ENCODE measurements around the gene MGAT5B.

- TF ChIP-seq EZH2phosphoT487 (IDR thresholded peaks at IDR 0.05), result no peak
- TF ChIP-seq CTCF (IDR thresholded peaks at IDR 0.05), result no peak
- TF ChIP-seq EZH2 (IDR thresholded peaks at IDR 0.05), result no peak
Measured at GRCh38 chr17:76952402-76952801, 84.2 kb downstream of the MGAT5B start.
